Measurements from ENCODE around the gene SIVA1.

Gene SIVA1

GRCh38 chr14:104709387-104710039 lies 43.4 kb upstream of the SIVA1 start:
- Histone ChIP-seq H2AFZ (no peak overlapping the region), H3K4me3 (ENCODE audit: low read depth, low read length) (no peak overlapping the region), H3K79me2 (no peaks in the 10 kb centered on the region), H3K9ac (no peak overlapping the region), H3K4me2 (ENCODE audit: low read length) (no peak overlapping the region), H3K27ac (no peak overlapping the region), H3K27me3 (ENCODE audit: control insufficient read depth, insufficient read depth, low read length) (no peaks in the 10 kb centered on the region), H3K9me3 (ENCODE audit: control insufficient read depth, low read length) (no peaks in the 10 kb centered on the region), H3K4me1 (no peaks in the 10 kb centered on the region), H3K36me3 (ENCODE audit: control insufficient read depth, insufficient read depth, low read length) (no peaks in the 10 kb centered on the region)
- no peak for TF ChIP-seq CTCF (IDR thresholded peaks at IDR 0.05)

GRCh38 chr14:104710071-104710735 lies 42.7 kb upstream of the SIVA1 start:
- Histone ChIP-seq H3K27ac (no peak overlapping the region), H3K4me2 (ENCODE audit: low read length) (no peak overlapping the region), H3K79me2 (no peaks in the 10 kb centered on the region), H3K9me3 (ENCODE audit: control insufficient read depth, low read length) (no peaks in the 10 kb centered on the region), H3K4me1 (no peaks in the 10 kb centered on the region), H3K27me3 (ENCODE audit: control insufficient read depth, insufficient read depth, low read length) (no peaks in the 10 kb centered on the region), H3K9ac (no peak overlapping the region), H3K36me3 (ENCODE audit: control insufficient read depth, insufficient read depth, low read length) (no peaks in the 10 kb centered on the region), H3K4me3 (ENCODE audit: low read depth, low read length) (no peak overlapping the region), H2AFZ (no peak overlapping the region)
- no peak for TF ChIP-seq CTCF (IDR thresholded peaks at IDR 0.05)

- H3K4me1 ChIP-seq: no peaks in the 10 kb centered on the region
- H3K79me2 ChIP-seq: no peaks in the 10 kb centered on the region
- H3K36me3 ChIP-seq (ENCODE audit: control insufficient read depth, insufficient read depth, low read length): no peaks in the 10 kb centered on the region
- H3K4me2 ChIP-seq (ENCODE audit: low read length): no peak overlapping the region
- H2AFZ ChIP-seq: no peak overlapping the region
- H3K4me3 ChIP-seq (ENCODE audit: low read depth, low read length): no peak overlapping the region
- no peak overlapping the region for H3K9ac ChIP-seq
- no peaks in the 10 kb centered on the region for H3K27me3 ChIP-seq (ENCODE audit: control insufficient read depth, insufficient read depth, low read length)
- H3K9me3 ChIP-seq (ENCODE audit: control insufficient read depth, low read length): no peaks in the 10 kb centered on the region
- H3K27ac ChIP-seq: no peak overlapping the region
- TF ChIP-seq CTCF (IDR thresholded peaks at IDR 0.05): no peak
Measured at GRCh38 chr14:104712881-104713734, 39.8 kb upstream of the SIVA1 start.

- no peaks in the 10 kb centered on the region for H3K4me1 ChIP-seq
- H3K27me3 ChIP-seq (ENCODE audit: control insufficient read depth, insufficient read depth, low read length): no peaks in the 10 kb centered on the region
- H3K36me3 ChIP-seq (ENCODE audit: control insufficient read depth, insufficient read depth, low read length): no peaks in the 10 kb centered on the region
- no peaks in the 10 kb centered on the region for H3K9me3 ChIP-seq (ENCODE audit: control insufficient read depth, low read length)
- no peak overlapping the region for H2AFZ ChIP-seq
- no peak overlapping the region for H3K4me3 ChIP-seq (ENCODE audit: low read depth, low read length)
- no peak for TF ChIP-seq CTCF (IDR thresholded peaks at IDR 0.05)
- H3K9ac ChIP-seq: no peak overlapping the region
- H3K4me2 ChIP-seq (ENCODE audit: low read length): no peak overlapping the region
- no peak overlapping the region for H3K27ac ChIP-seq
- H3K79me2 ChIP-seq: no peaks in the 10 kb centered on the region
Measured at GRCh38 chr14:104714066-104714465, 38.9 kb upstream of the SIVA1 start.
